Karpas-422 (cell line): ENCODE data around the gene CMTM5. TPM values are rescaled to one million over a fixed set of nuclear protein-coding genes. Genes with fewer than 3 reads are reported as not detected.
A peak's percentile ranks its signal among the peaks of the same experiment; 100 is the strongest.

Experiments
- DNase-seq: peaks from one replicate; pipeline ENCODE4 v3.0.0-alpha.2; 2015
- H2AFZ ChIP-seq: fragments of 200-600 bp; sonication (generic); 2 replicates; pipeline ENCODE4 v1.6.1; 2014; ENCODE audit warnings: antibody characterized with exemption, low read length, mixed read lengths
- H3K27ac ChIP-seq: fragments of 200-600 bp; sonication (generic); 2 replicates; pipeline ENCODE4 v1.5.1; 2014; ENCODE audit warnings: mild to moderate bottlenecking, low read length, moderate library complexity
- H3K27me3 ChIP-seq: fragments of 200-600 bp; sonication (generic); 2 replicates; pipeline ENCODE4 v1.6.1; 2014; ENCODE audit warnings: low read length, mixed read lengths
- H3K36me3 ChIP-seq: fragments of 200-600 bp; sonication (generic); 2 replicates; pipeline ENCODE4 v1.6.1; 2014; ENCODE audit warnings: low read length, mixed read lengths; ENCODE audit not compliant: insufficient read depth
- H3K4me1 ChIP-seq: fragments of 200-600 bp; sonication (generic); 2 replicates; pipeline ENCODE4 v1.6.1; 2014; ENCODE audit warnings: mild to moderate bottlenecking, low read length, mixed read lengths
- H3K4me2 ChIP-seq: fragments of 200-600 bp; sonication (generic); 2 replicates; pipeline ENCODE4 v1.6.1; 2014; ENCODE audit warnings: low read length, low read depth, mild to moderate bottlenecking; ENCODE audit not compliant: poor library complexity, severe bottlenecking
- H3K4me3 ChIP-seq: fragments of 200-600 bp; sonication (generic); 2 replicates; pipeline ENCODE4 v1.5.1; 2014; ENCODE audit warnings: mild to moderate bottlenecking, antibody characterized with exemption, low read length, mixed read lengths
- H3K79me2 ChIP-seq: fragments of 200-600 bp; sonication (generic); 2 replicates; pipeline ENCODE4 v1.6.1; 2014; ENCODE audit warnings: mild to moderate bottlenecking, low read length, mixed read lengths
- H3K9ac ChIP-seq: fragments of 200-600 bp; sonication (generic); 2 replicates; pipeline ENCODE4 v1.6.0; 2014; ENCODE audit warnings: low read length
- H3K9me2 ChIP-seq: fragments of 200-600 bp; sonication (generic), shearing (Covaris generic); replicated peaks from 2 replicates; pipeline ENCODE4 v1.6.0; 2014; ENCODE audit warnings: mild to moderate bottlenecking, low read length, moderate library complexity; ENCODE audit not compliant: insufficient read depth
- H3K9me3 ChIP-seq: fragments of 300-700, 200-600 bp; sonication (generic); 2 replicates; pipeline ENCODE4 v1.6.1; 2014; ENCODE audit warnings: low read length, mixed read lengths
- H4K20me1 ChIP-seq: fragments of 200-600 bp; sonication (generic); 2 replicates; pipeline ENCODE4 v1.6.1; 2014; ENCODE audit warnings: mild to moderate bottlenecking, antibody characterized with exemption, low read length, low read depth; ENCODE audit not compliant: insufficient read depth
- total RNA-seq: library from RNA; depleted of rRNA; stranded (reverse); fragments of >200 nt; shearing (Covaris generic); gene quantifications from 2 replicates; pipeline ENCODE4 v1.2.3, GENCODE V29; 2014; ENCODE audit warnings: low replicate concordance

The CMTM5 gene
- total RNA-seq, 1 experiment from 2014 or later = not detected

DNA sequence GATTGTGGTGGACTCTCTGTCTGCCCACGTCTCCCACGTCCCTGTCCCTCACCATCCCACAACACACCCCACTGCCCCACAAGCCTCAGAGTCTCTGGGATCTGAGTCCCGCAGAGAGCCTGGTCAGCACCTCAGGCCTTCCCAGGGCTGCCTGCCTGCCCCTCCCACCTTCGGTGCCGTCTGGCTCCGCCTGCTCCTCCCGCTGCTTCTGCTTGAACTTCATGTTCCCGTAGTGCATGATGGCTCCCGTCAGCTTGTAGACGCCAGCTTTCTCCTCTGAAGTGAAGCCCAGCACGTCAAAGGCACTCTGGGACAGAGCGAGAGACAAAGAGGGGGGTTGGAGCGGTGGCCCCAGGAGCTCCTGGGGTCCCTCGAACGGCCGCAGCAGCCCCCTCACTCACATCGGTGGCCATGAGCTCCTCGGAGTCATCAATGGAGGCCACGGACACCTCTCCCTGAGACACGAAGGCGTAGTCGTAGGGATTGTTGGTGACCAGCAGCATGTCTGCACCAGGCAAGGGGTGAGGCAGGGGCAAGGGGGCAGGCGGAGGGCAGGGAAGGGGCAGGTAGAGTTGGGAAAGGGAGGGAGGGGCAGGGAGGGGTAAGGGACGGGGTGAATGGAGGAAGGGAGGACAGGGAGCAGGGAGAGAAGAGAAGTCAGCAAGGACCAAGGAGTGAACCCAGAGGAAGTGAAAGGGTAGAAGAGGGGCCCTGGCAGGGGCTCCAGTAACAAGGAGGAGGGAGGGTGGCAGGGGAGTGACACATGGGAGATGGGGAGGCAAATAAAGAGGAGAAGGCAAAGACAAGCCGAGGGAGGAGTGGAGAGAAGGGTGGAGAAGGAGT lies 25.7 kb downstream of the CMTM5 start:
- peaks cover 5% of the 10 kb centered on the region; the same call in 1 of the 2 replicates for H4K20me1 ChIP-seq
- H3K36me3 ChIP-seq = no peaks in the 10 kb centered on the region
- no peak overlapping the region for H3K4me3 ChIP-seq
- H3K4me1 ChIP-seq = peaks cover 16% of the 10 kb centered on the region
- H3K9ac ChIP-seq = no peak overlapping the region
- H3K4me2 ChIP-seq = no peak overlapping the region
- H3K27me3 ChIP-seq = no peaks in the 10 kb centered on the region
- no peak for DNase-seq
- H3K79me2 ChIP-seq = no peaks in the 10 kb centered on the region
- no peaks in the 10 kb centered on the region for H3K9me3 ChIP-seq
- H2AFZ ChIP-seq = no peak overlapping the region
- H3K27ac ChIP-seq = no peak overlapping the region
- H3K9me2 ChIP-seq = no peaks in the 10 kb centered on the region

DNA sequence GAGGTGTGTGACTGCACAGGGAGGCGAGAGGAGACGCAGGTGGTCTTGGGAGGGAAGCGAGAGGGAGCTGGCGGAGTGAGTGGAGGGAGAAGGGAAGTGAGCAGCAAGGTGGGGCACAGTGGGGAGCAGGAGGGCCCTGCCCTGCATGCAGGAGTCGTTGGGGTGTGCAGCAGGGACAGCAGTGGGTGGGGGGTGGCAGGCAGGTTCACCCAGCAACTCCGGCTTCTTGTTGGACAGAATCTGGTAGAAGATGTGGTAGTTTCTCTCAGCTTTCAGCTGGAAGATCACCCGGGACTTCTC lies 26.2 kb downstream of the CMTM5 start:
- H3K9me3 ChIP-seq = no peaks in the 10 kb centered on the region
- H3K27me3 ChIP-seq = no peaks in the 10 kb centered on the region
- no peak overlapping the region for H3K9ac ChIP-seq
- H3K4me2 ChIP-seq = no peak overlapping the region
- H4K20me1 ChIP-seq = peaks cover 5% of the 10 kb centered on the region; the same call in 1 of the 2 replicates
- no peak for DNase-seq
- H3K4me3 ChIP-seq = no peak overlapping the region
- no peak overlapping the region for H2AFZ ChIP-seq
- H3K9me2 ChIP-seq = no peaks in the 10 kb centered on the region
- H3K36me3 ChIP-seq = no peaks in the 10 kb centered on the region
- no peak overlapping the region for H3K27ac ChIP-seq
- H3K79me2 ChIP-seq = no peaks in the 10 kb centered on the region
- peaks cover 16% of the 10 kb centered on the region for H3K4me1 ChIP-seq

DNA sequence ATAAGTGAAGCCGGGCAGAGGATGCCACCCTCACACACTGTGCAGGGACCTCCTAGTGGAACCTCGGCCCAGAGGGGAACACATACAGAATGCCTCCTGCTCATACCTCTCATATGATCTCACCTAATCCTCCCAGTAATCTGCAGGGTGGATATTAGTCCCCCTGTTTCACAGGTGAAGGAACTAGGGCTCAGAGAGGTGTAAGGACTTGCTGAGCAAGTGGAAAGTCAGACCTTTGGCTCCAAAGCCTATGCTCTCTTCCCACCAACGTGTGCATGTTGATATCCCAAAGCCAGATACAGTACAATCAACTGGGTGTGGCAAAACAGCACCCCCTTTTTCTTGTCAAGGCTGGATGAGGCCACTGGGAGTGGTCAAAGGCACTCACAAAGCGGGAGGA lies 27.1 kb downstream of the CMTM5 start:
- H3K79me2 ChIP-seq = no peaks in the 10 kb centered on the region
- no peak overlapping the region for H3K4me3 ChIP-seq
- no peaks in the 10 kb centered on the region for H3K27me3 ChIP-seq
- H3K4me2 ChIP-seq = no peak overlapping the region
- H3K27ac ChIP-seq = no peak overlapping the region
- H2AFZ ChIP-seq = no peak overlapping the region
- no peak overlapping the region for H3K9ac ChIP-seq
- H3K9me3 ChIP-seq = no peaks in the 10 kb centered on the region
- peaks cover 16% of the 10 kb centered on the region for H3K4me1 ChIP-seq
- DNase-seq = no peak
- peaks cover 5% of the 10 kb centered on the region; the same call in 1 of the 2 replicates for H4K20me1 ChIP-seq
- no peaks in the 10 kb centered on the region for H3K9me2 ChIP-seq
- no peaks in the 10 kb centered on the region for H3K36me3 ChIP-seq

DNA sequence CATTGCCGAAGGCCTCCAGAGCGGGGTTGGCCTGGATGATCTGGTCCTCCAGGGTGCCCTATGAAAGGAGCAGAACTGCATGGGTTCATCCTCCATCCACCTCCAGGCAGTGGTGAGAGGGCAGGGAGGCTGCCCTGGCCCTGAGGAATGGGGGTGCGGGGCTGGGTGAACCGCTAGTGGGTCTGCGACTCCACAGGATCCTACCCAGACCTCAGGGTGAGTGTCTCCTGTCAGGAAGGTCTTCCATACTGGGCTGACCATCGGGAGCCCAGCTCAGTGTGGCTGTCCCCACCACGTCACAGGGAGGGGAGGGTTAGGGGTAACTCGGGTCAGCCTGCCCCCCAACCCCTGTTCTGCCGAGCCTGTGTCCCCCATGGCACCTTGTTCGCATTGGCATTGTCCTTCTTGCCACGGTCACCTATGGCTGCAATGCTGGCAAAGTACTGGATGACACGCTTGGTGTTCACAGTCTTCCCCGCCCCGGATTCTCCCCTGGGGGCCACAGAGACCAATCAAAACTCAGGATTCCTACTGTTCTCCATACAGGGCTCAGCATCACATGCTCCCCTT lies 27.6 kb downstream of the CMTM5 start:
- no peaks in the 10 kb centered on the region for H3K79me2 ChIP-seq
- H3K9me3 ChIP-seq = no peaks in the 10 kb centered on the region
- no peaks in the 10 kb centered on the region for H3K9me2 ChIP-seq
- no peak overlapping the region for H3K9ac ChIP-seq
- DNase-seq = no peak
- H3K27me3 ChIP-seq = no peaks in the 10 kb centered on the region
- no peak overlapping the region for H3K4me3 ChIP-seq
- no peak overlapping the region for H2AFZ ChIP-seq
- H3K4me2 ChIP-seq = no peak overlapping the region
- H3K36me3 ChIP-seq = no peaks in the 10 kb centered on the region
- no peak overlapping the region for H3K27ac ChIP-seq
- peaks cover 19% of the 10 kb centered on the region for H3K4me1 ChIP-seq
- H4K20me1 ChIP-seq = peaks cover 5% of the 10 kb centered on the region; the same call in 1 of the 2 replicates

DNA sequence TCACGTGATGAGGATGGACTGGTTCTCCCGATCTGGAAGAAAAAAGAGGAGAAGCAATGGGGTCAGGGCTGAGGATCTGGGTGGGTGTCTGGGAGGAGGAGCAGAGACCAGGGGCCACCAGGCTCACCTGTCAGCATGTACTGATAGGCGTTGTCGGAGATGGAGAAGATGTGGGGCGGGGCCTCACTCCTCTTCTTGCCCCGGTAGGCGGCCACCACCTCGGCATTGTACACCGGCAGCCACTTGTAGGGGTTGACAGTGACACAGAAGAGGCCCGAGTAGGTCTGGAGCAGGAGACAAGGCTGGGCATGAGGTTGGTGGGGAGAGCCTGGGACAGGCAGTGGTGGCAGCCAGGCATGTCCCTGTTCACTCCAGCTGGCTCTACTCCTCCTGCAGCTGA lies 28.2 kb downstream of the CMTM5 start:
- H2AFZ ChIP-seq = no peak overlapping the region
- H3K27ac ChIP-seq = no peak overlapping the region
- DNase-seq = no peak
- no peaks in the 10 kb centered on the region for H3K36me3 ChIP-seq
- H3K4me1 ChIP-seq = peaks cover 19% of the 10 kb centered on the region
- H3K9me3 ChIP-seq = no peaks in the 10 kb centered on the region
- peaks cover 5% of the 10 kb centered on the region; the same call in 1 of the 2 replicates for H4K20me1 ChIP-seq
- H3K9me2 ChIP-seq = no peaks in the 10 kb centered on the region
- H3K4me2 ChIP-seq = no peak overlapping the region
- no peak overlapping the region for H3K9ac ChIP-seq
- H3K27me3 ChIP-seq = no peaks in the 10 kb centered on the region
- no peak overlapping the region for H3K4me3 ChIP-seq
- H3K79me2 ChIP-seq = no peaks in the 10 kb centered on the region

DNA sequence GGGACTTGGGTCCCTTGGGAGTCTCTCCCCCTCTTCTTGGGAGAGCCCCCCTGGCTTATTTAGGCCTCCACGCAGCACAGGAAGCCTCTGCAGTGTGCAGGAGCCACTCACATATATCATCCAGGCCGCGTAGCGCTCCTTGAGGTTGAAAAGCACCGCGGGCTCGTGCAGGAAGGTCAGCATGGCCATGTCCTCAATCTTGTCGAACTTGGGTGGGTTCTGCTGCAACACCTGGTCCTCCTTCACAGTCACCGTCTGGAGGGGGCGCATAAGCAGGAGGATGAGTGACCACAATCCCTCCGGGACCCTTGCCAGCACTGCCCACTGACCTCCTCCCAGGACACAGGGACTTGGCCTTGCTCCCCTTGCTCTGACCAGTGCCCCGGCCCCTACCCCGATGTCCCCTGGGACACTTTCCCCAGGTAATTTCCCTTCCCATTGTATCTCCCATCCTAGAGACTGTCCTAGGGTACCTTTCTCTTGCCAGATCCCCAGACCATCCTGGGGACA lies 28.7 kb downstream of the CMTM5 start:
- no peak overlapping the region for H3K27ac ChIP-seq
- no peak overlapping the region for H3K9ac ChIP-seq
- peaks cover 5% of the 10 kb centered on the region; the same call in 1 of the 2 replicates for H4K20me1 ChIP-seq
- H3K79me2 ChIP-seq = no peaks in the 10 kb centered on the region
- H3K9me3 ChIP-seq = no peaks in the 10 kb centered on the region
- no peak overlapping the region for H3K4me2 ChIP-seq
- H3K27me3 ChIP-seq = no peaks in the 10 kb centered on the region
- H2AFZ ChIP-seq = no peak overlapping the region
- no peak for DNase-seq
- H3K4me3 ChIP-seq = no peak overlapping the region
- no peaks in the 10 kb centered on the region for H3K9me2 ChIP-seq
- H3K4me1 ChIP-seq = peaks cover 19% of the 10 kb centered on the region
- H3K36me3 ChIP-seq = no peaks in the 10 kb centered on the region

DNA sequence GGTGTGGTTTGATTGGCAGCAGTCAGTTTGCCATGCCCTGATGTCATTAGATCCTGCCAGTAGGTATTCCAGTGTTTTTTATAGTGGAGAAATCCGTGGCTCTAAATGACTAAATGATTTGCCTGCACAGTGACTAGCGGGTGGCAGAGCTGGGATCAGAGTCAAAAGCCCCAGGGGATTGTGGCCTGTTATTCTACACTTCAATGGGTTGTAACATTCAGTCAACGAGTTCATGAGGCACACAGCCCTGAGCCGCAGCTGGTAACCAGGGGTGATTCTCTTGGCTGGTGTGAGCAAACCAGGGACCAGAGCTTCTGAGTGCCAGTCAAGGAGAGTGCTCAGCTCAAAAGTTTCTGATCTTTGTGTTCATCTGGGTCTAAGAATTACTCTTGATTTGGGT lies 29.4 kb downstream of the CMTM5 start:
- no peak overlapping the region for H2AFZ ChIP-seq
- no peak overlapping the region for H3K4me3 ChIP-seq
- H3K36me3 ChIP-seq = no peaks in the 10 kb centered on the region
- H3K9me2 ChIP-seq = no peaks in the 10 kb centered on the region
- no peak overlapping the region for H3K9ac ChIP-seq
- no peak overlapping the region for H3K27ac ChIP-seq
- H3K27me3 ChIP-seq = no peaks in the 10 kb centered on the region
- H3K79me2 ChIP-seq = no peaks in the 10 kb centered on the region
- H3K4me1 ChIP-seq = peaks cover 19% of the 10 kb centered on the region
- H3K9me3 ChIP-seq = no peaks in the 10 kb centered on the region
- peaks cover 5% of the 10 kb centered on the region; the same call in 1 of the 2 replicates for H4K20me1 ChIP-seq
- no peak overlapping the region for H3K4me2 ChIP-seq
- DNase-seq = peak; percentile 87

DNA sequence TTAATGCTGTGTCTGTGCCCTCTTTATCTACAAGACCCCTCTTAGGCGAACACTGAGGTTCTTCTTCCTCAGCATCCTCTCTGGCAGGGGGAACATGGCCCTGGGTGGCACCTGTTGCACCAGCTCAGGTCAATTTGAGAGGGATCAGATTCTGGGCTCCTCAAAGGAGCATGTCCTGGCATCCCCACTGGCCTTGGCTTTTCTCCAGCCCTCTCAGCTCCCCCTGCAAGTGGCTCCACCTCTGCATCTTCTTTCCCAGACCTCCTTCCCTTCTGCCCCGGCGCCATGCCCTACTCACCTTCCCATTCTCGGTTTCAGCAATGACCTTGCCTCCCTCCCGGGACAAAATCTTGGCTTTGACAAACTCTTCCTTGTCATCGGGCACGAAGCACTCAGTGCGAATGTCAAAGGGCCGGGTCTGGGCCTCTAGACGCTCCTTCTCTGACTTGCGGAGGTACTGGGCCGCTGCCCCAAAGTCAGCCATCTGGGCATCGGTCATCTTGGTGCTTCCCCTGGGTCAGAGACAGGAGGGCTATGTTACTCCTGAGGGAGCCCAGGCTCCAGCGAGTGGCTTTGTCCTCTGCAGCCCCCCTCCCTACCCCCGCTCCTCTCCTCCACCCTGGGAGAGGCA lies 30.0 kb downstream of the CMTM5 start:
- H3K4me3 ChIP-seq = no peak overlapping the region
- H4K20me1 ChIP-seq = peaks cover 5% of the 10 kb centered on the region; the same call in 1 of the 2 replicates
- no peaks in the 10 kb centered on the region for H3K79me2 ChIP-seq
- H3K9me3 ChIP-seq = no peaks in the 10 kb centered on the region
- no peaks in the 10 kb centered on the region for H3K27me3 ChIP-seq
- H3K4me1 ChIP-seq = peaks cover 19% of the 10 kb centered on the region
- no peak overlapping the region for H3K9ac ChIP-seq
- H3K4me2 ChIP-seq = no peak overlapping the region
- H3K36me3 ChIP-seq = no peaks in the 10 kb centered on the region
- no peak overlapping the region for H2AFZ ChIP-seq
- no peak for DNase-seq
- no peaks in the 10 kb centered on the region for H3K9me2 ChIP-seq
- no peak overlapping the region for H3K27ac ChIP-seq
